Right lobe of liver (tissue), 6 donors: ENCODE results near the gene MYH10. TPM values are rescaled to one million over a fixed set of nuclear protein-coding genes. Genes with fewer than 3 reads are reported as not detected.

Experiments
- ATAC-seq, 4 donors: fragments of 200-7000 bp; cut with Tn5 transposase; one replicate each; pipeline ENCODE4 v1.9.1; 2020; ENCODE audit warnings: mild to moderate bottlenecking in 4 of 4, moderate library complexity in 4 of 4
- DNase-seq, 3 donors: peaks; one replicate each; pipeline ENCODE4 v3.0.0-alpha.2; 2020
- H3K27ac ChIP-seq, 3 donors: fragments of 200-600 bp; one replicate each; pipeline ENCODE4 v1.8.0; 2022
- H3K27me3 ChIP-seq, 2 donors: fragments of 200-600 bp; one replicate each; pipeline ENCODE4 v1.8.0; 2022
- H3K36me3 ChIP-seq, 4 donors: fragments of 200-600 bp; sonication (generic) in 1 of 4; one replicate each; pipeline versions ENCODE4 v1.5.1 to v1.8.0; 2017 to 2022; ENCODE audit warnings: control low read depth in 1 of 4
- H3K4me1 ChIP-seq, 4 donors: fragments of 200-600 bp; sonication (generic) in 1 of 4; one replicate each; pipeline versions ENCODE4 v1.5.1 to v1.8.0; 2017 to 2022; ENCODE audit warnings: control low read depth in 1 of 4
- H3K4me3 ChIP-seq, 3 donors: fragments of 200-600 bp; one replicate each; pipeline ENCODE4 v1.8.0; 2022
- H3K9me3 ChIP-seq, 4 donors: fragments of 200-600 bp; sonication (generic) in 1 of 4; one replicate each; pipeline versions ENCODE4 v1.5.1 to v1.8.0; 2017 to 2022; ENCODE audit warnings: control low read depth in 1 of 4
- POLR2A ChIP-seq: fragments of 450-650 bp; IDR thresholded peaks from one replicate; pipeline ENCODE4 v1.6.1; 2017; ENCODE audit warnings: antibody characterized with exemption, mild to moderate bottlenecking
- WGBS: methylation state at CpG from one replicate; pipeline ENCODE4 v1.1.6; 2018; ENCODE audit warnings: low coverage, low lambda C conversion rate; ENCODE audit not compliant: insufficient coverage; ENCODE audit errors: missing lambda C conversion rate; 5-methylcytosine and 5-hydroxymethylcytosine counted together
- intact Hi-C, 2 donors: fragments of 100-400 bp; cut with DNase I; formaldehyde crosslinking; loops; one replicate each; pipeline versions ENCODE4 v1.11.2 to v1.14.1; 2022
- total RNA-seq, 6 experiments: library from RNA; depleted of rRNA in 2 of 6; stranded (reverse); fragments of >200 nt in 2 of 6; fragmentation: NEBNext Ultra II Directional in 3 of 6; extraction: Animal tissue kit (Norgen Biotek cat#: 25700) in 3 of 6; gene quantifications; one replicate each; pipeline versions ENCODE4 v1.1.0 to v1.2.4, GENCODE V29; 2016 to 2023
- TF ChIP-seq, protein P1 (sequence below), 4 donors: fragments of 200-600 bp in 3 of 4; fragments of 450-650 bp in 1 of 4; IDR thresholded peaks; one replicate each; pipeline versions ENCODE4 v1.5.1 to v1.8.0; 2016 to 2022; ENCODE audit warnings: antibody characterized with exemption in 4 of 4, mild to moderate bottlenecking in 2 of 4
- donor health status: DM: no; HTN: yes; CAD: no.
- donor health status: DM: no; HTN: no; CAD: no.
- donor health status: DM: no; HTN: no; CAD: no.
- donor health status: DM: no; HTN: yes; CAD: no.
- donor health status: DM: no; HTN: yes; CAD: no.

Gene MYH10
- total RNA-seq, 6 experiments from 2014 or later, result 19.8 to 32.9 (median 24.3) TPM

DNA sequence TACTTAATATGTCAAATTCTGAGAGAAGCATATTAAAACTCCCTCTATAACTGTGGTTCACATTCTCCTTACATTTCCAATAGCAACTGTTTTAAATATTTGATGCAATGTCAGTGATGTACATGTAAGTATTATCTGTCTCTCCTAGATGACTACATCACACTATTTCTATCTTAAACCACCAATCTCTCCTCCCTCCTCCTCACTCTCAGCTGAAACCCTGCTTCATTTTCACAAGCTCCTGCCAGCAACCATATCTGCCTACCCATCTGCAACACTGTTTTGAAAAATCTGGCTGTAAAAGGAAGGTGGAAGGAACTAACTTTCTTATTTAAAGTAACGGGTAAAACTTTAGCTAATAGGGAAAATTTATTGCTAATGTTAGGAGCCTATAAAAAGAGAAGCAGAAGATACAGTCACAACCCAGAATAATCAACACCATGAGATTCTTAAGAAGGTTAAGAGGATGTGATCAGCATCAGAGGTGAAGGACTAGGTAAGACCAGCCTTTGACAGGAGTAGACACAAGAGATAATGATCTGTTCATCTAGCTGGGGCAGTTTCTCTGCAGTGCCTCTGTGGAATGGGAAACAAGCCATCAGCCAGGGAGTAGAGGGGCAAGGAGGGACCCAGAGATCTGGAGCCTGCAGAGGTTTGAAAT, 31.0 kb downstream of the MYH10 start:
- no peaks in the 10 kb centered on the region for H3K27me3 ChIP-seq
- intact Hi-C loops, result no loop called here
- H3K4me1 ChIP-seq, result no peaks in the 10 kb centered on the region
- DNase-seq, result no peak
- ATAC-seq, result no peak
- no peak overlapping the region for H3K4me3 ChIP-seq
- no peak overlapping the region for H3K27ac ChIP-seq
- TF ChIP-seq POLR2A, result no peak
- TF ChIP-seq, protein P1, sequence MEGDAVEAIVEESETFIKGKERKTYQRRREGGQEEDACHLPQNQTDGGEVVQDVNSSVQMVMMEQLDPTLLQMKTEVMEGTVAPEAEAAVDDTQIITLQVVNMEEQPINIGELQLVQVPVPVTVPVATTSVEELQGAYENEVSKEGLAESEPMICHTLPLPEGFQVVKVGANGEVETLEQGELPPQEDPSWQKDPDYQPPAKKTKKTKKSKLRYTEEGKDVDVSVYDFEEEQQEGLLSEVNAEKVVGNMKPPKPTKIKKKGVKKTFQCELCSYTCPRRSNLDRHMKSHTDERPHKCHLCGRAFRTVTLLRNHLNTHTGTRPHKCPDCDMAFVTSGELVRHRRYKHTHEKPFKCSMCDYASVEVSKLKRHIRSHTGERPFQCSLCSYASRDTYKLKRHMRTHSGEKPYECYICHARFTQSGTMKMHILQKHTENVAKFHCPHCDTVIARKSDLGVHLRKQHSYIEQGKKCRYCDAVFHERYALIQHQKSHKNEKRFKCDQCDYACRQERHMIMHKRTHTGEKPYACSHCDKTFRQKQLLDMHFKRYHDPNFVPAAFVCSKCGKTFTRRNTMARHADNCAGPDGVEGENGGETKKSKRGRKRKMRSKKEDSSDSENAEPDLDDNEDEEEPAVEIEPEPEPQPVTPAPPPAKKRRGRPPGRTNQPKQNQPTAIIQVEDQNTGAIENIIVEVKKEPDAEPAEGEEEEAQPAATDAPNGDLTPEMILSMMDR (IDR thresholded peaks at IDR 0.05), result no peak
- no peaks in the 10 kb centered on the region for H3K9me3 ChIP-seq
- 100% methylated on average over 1 of the region's 1 CpG for WGBS
- no peaks in the 10 kb centered on the region for H3K36me3 ChIP-seq

DNA sequence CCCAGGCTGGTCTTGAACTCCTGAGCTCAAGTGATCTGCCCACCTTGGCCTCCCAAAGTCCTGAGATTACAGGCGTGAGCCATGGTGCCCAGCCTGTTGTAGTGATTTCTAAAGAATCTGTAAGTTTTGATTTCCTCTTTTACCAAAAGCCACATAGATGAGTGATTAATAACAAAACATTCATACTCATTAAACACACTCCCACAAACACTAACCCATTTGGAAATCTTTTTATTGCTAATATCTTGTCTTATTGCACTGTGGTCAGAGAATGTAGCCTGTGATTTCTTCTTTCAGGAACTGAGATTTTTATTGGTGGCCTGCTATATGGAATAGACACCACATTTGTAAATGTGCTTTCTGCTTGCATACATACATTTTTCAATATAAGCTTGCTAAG, 31.6 kb downstream of the MYH10 start:
- Histone ChIP-seq H3K9me3 (no peaks in the 10 kb centered on the region), H3K4me3 (no peak overlapping the region), H3K27ac (no peak overlapping the region), H3K36me3 (no peaks in the 10 kb centered on the region), H3K27me3 (no peaks in the 10 kb centered on the region), H3K4me1 (no peaks in the 10 kb centered on the region)
- DNase-seq (no peak), ATAC-seq (no peak)
- 100% methylated on average over 1 of the region's 1 CpG for WGBS
- TF ChIP-seq POLR2A, result no peak
- TF ChIP-seq, protein P1 (IDR thresholded peaks at IDR 0.05), result no peak
- intact Hi-C loops, result no loop called here

DNA sequence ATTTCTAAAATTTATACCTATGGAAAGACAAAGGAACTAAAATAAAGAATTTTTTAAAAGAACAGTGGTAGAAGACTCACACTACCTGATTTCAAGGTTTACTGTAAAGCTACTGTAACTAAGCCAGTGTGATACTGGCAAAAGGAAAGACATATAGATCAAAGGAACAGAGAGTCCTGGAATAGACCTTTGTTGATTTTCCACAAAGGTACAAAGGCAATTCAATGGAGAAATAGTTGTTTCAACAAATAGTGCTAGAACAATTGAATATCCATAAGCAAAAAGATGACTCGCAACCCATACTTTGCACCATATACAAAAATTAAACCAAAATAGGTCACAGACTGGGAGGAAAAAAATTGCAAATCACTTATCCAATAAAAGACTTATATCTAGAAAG, 36.7 kb downstream of the MYH10 start:
- Histone ChIP-seq H3K36me3 (no peaks in the 10 kb centered on the region), H3K27me3 (no peaks in the 10 kb centered on the region), H3K27ac (no peak overlapping the region), H3K4me3 (no peak overlapping the region), H3K9me3 (no peaks in the 10 kb centered on the region), H3K4me1 (peaks cover 0 to 8% (median 4%) of the 10 kb centered on the region in 4 donors)
- 89% methylated on average over 1 of the region's 1 CpG for WGBS
- intact Hi-C loops, result no loop called here
- no peak for TF ChIP-seq POLR2A
- TF ChIP-seq, protein P1 (IDR thresholded peaks at IDR 0.05), result no peak
- DNase-seq, result no peak
- no peak for ATAC-seq

DNA sequence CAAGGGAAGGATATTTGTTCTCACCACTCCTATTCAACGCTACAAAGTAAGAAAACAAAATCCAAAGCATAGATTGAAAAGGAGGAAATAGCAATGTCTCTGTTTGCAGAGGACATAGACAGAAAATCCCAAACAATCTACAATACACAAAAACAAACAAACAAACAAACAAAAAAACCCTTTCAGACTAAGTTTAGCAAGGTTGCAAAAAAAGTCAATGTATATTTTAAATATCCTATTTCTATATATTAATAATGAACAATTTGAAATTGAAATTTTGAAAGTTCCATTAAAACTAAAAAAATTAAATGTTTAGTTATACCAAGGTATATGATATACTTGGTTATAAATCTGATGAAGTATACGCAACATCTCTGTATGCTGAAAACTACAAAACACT, 37.2 kb downstream of the MYH10 start:
- DNase-seq (no peak), ATAC-seq (no peak)
- intact Hi-C loops, result no loop called here
- Histone ChIP-seq H3K4me1 (peaks cover 0 to 13% (median 6%) of the 10 kb centered on the region in 4 donors), H3K27me3 (no peaks in the 10 kb centered on the region), H3K36me3 (no peaks in the 10 kb centered on the region), H3K9me3 (no peaks in the 10 kb centered on the region), H3K4me3 (no peak overlapping the region), H3K27ac (no peak overlapping the region)
- WGBS, result 84% methylated on average over 2 of the region's 2 CpGs
- TF ChIP-seq POLR2A, result no peak
- TF ChIP-seq, protein P1 (IDR thresholded peaks at IDR 0.05), result no peak
